G401 (cell line): ENCODE measurements around the gene AQP7. TPM values are rescaled to one million over a fixed set of nuclear protein-coding genes. Genes with fewer than 3 reads are reported as not detected.
A peak's percentile ranks its signal among the peaks of the same experiment; 100 is the strongest.
"Not testable (repeated sequence)": the region's sequence is repeated elsewhere in the genome, so short reads cannot be mapped to it uniquely, and the experiment has no call there.

ENCODE experiments used
- DNase-seq: peaks from one replicate; pipeline ENCODE4 v3.0.0-alpha.2; 2015; ENCODE audit warnings: low spot score
- in situ Hi-C: cut with HindIII; loops from 2 replicates; pipeline ENCODE4 v1.10.0; 2016; ENCODE audit warnings: low sequenced_read_pairs, mixed read lengths
- total RNA-seq: library from RNA; depleted of rRNA; stranded (reverse); fragments of >200 nt; shearing (Covaris generic); gene quantifications from 2 replicates; pipeline ENCODE4 v1.2.3, GENCODE V29; 2014; rRNA removed

AQP7 gene
- total RNA-seq: 0.17 TPM in 1 of 2 replicates, not detected in the other

- DNase-seq, in situ Hi-C loops: not testable (repeated sequence)
Observed at GRCh38 chr9:33402371-33402770, at the start of gene AQP7. Gene AQP7, minus strand, starts transcription at chr9:33402568. Its CDS starts 1,306 bp downstream, at chr9:33401262.

- in situ Hi-C loops: no loop called here
- no peak for DNase-seq
Observed at GRCh38 chr9:33450621-33451146, 48.3 kb upstream of the AQP7 start.

GRCh38 chr9:33449715-33450114 is 47.3 kb upstream of the AQP7 start:
- in situ Hi-C loops: no loop called here
- DNase-seq: no peak

GRCh38 chr9:33447799-33448553 is 45.6 kb upstream of the AQP7 start:
- in situ Hi-C loops: no loop called here
- no peak for DNase-seq

- in situ Hi-C loops: no loop called here
- peak; percentile 50 for DNase-seq
Observed at GRCh38 chr9:33446946-33447798, 44.8 kb upstream of the AQP7 start, which contains the start of gene AQP3. Gene AQP3, minus strand, starts transcription at chr9:33447593. Its CDS starts 63 bp downstream, at chr9:33447530.

GRCh38 chr9:33446240-33446945 is 44.0 kb upstream of the AQP7 start:
- in situ Hi-C loops: no loop called here
- peak; percentile 16 for DNase-seq

GRCh38 chr9:33445389-33446239 is 43.2 kb upstream of the AQP7 start:
- DNase-seq: no peak
- in situ Hi-C loops: no loop called here

GRCh38 chr9:33443464-33444154 is 41.2 kb upstream of the AQP7 start:
- in situ Hi-C loops: no loop called here
- no peak for DNase-seq

- in situ Hi-C loops: no loop called here
- DNase-seq: no peak
Observed at GRCh38 chr9:33443047-33443446, 40.7 kb upstream of the AQP7 start.

GRCh38 chr9:33442125-33442524 is 39.8 kb upstream of the AQP7 start:
- in situ Hi-C loops: no loop called here
- no peak for DNase-seq

GRCh38 chr9:33440609-33441008 is 38.2 kb upstream of the AQP7 start:
- DNase-seq: no peak
- in situ Hi-C loops: no loop called here

- in situ Hi-C loops: no loop called here
- DNase-seq: no peak
Observed at GRCh38 chr9:33440204-33440603, 37.8 kb upstream of the AQP7 start.

- no peak for DNase-seq
- in situ Hi-C loops: no loop called here
Observed at GRCh38 chr9:33439731-33440130, 37.4 kb upstream of the AQP7 start.

- no peak for DNase-seq
- in situ Hi-C loops: no loop called here
Observed at GRCh38 chr9:33438926-33439680, 36.7 kb upstream of the AQP7 start.

- DNase-seq: no peak
- in situ Hi-C loops: no loop called here
Observed at GRCh38 chr9:33437898-33438297, 35.5 kb upstream of the AQP7 start.

GRCh38 chr9:33437205-33437604 is 34.8 kb upstream of the AQP7 start:
- in situ Hi-C loops: no loop called here
- DNase-seq: no peak

- in situ Hi-C loops: no loop called here
Observed at GRCh38 chr9:33436445-33436844, 34.1 kb upstream of the AQP7 start.

More at GRCh38 chr9:33436445-33436844, 34.1 kb upstream of the AQP7 start:
- DNase-seq: no peak
